Measurements from ENCODE around the gene MTG2. TPM values are rescaled to one million over a fixed set of nuclear protein-coding genes. Genes with fewer than 3 reads are reported as not detected.

Gene MTG2
- total and polyA plus RNA-seq, 2 of the 8 experiments (the other 6 are each of a cell fraction or from before 2014, with no cell fraction given) = 14.4 to 22.8 TPM

GRCh38 chr20:62227591-62227976 lies 44.8 kb downstream of the MTG2 start (continued):
- no peak for TF ChIP-seq CHD7 (IDR thresholded peaks at IDR 0.05; ENCODE audit: insufficient replicate concordance, low read length)
- TF ChIP-seq CHD2 (IDR thresholded peaks at IDR 0.05; ENCODE audit: low read length) = no peak
- no peak for TF ChIP-seq GABPA (IDR thresholded peaks at IDR 0.05; ENCODE audit: borderline replicate concordance, insufficient read depth, low read length)
- no peak for TF ChIP-seq TAF7 (optimal IDR thresholded peaks at IDR 0.05; ENCODE audit: borderline replicate concordance, low read depth, low read length)
- TF ChIP-seq TAF1 (IDR thresholded peaks at IDR 0.05; ENCODE audit: low read depth, low read length) = no peak
- no peak for TF ChIP-seq POLR2AphosphoS5 (IDR thresholded peaks at IDR 0.05; ENCODE audit: low read depth, low read length)
- no peak for TF ChIP-seq ASH2L (IDR thresholded peaks at IDR 0.05; ENCODE audit: low read length)
- TF ChIP-seq RAD21 (IDR thresholded peaks at IDR 0.05 in 1 of 2, conservative IDR thresholded peaks at IDR 0.05 in 1 of 2; ENCODE audit: low read depth in 2 of 2, low read length in 2 of 2) = no peak
- TF ChIP-seq TCF12 (IDR thresholded peaks at IDR 0.05; ENCODE audit: low read depth, low read length) = no peak
- TF ChIP-seq EZH2 (IDR thresholded peaks at IDR 0.05; ENCODE audit: low read depth, low read length, severe bottlenecking) = no peak
- TF ChIP-seq SP2 (IDR thresholded peaks at IDR 0.05; ENCODE audit: low read length) = no peak
